Measurements from ENCODE around the gene MAGEF1. TPM values are rescaled to one million over a fixed set of nuclear protein-coding genes. Genes with fewer than 3 reads are reported as not detected.

Gene MAGEF1
- total RNA-seq, 8 experiments from 2014 or later, result 52.0 to 118 (median 81.4) TPM

DNA sequence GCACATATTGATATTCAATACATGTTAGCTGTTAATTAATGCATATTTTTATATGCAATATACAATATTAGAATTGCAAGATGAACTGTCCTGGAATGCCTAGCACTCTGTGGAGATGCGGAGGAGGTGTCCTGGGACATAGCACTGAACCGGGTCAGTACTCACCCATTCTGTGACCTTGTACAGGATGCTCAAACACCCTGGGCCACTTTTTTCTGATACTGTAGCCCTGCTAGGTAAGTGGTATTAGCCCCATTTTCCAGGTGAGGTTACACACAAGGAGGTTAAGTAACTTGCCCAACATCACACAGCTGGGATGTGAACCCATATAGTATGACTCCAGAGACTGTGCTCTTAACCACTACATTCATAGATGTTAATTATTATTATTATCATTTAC is 1.7 kb upstream of the MAGEF1 start:
- ATAC-seq (replicated peaks in 6 of 8), result no peak
- Histone ChIP-seq H3K4me1 (replicated peaks in 1 of 2) (peaks cover 23 to 32% of the 10 kb centered on the region in 2 donors), H3K27ac (no peak overlapping the region), H3K4me3 (peak overlapping the region in 3 of 5 donors; percentile 81 to 99 (median 86))
- WGBS, 10 experiments, result 75 to 83% methylated on average over 1 to 2 of the region's 2 CpGs; no CpG with 5 or more reads in 8 of the 10 experiments
- in situ Hi-C loops (cut with MboI; ENCODE audit: low pct_unique_long_range_greater_than_20kb in 2 of 9, low sequenced_read_pairs in 9 of 9, unreplicated experiment in 9 of 9), result loop anchor here in 1 of 9 experiments (25.0 kb wide), 1 partner anchor 126 kb away; no protein-coding TSS in a partner anchor

GRCh38 chr3:184713040-184713355 is 1.1 kb upstream of the MAGEF1 start:
- in situ Hi-C loops (cut with MboI; ENCODE audit: low pct_unique_long_range_greater_than_20kb in 2 of 9, low sequenced_read_pairs in 9 of 9, unreplicated experiment in 9 of 9), result loop anchor here in 1 of 9 experiments (25.0 kb wide), 1 partner anchor 126 kb away; no protein-coding TSS in a partner anchor
- Histone ChIP-seq H3K27ac (no peak overlapping the region), H3K4me3 (peak overlapping the region; percentile 6 to 99 (median 81)), H3K4me1 (replicated peaks in 1 of 2) (peaks cover 18 to 27% of the 10 kb centered on the region in 2 donors)
- no peak for ATAC-seq (replicated peaks in 6 of 8)
- 86 to 100% (median 94%) methylated on average over 1 to 2 of the region's 2 CpGs; no CpG with 5 or more reads in 5 of the 10 experiments for WGBS, 10 experiments

DNA sequence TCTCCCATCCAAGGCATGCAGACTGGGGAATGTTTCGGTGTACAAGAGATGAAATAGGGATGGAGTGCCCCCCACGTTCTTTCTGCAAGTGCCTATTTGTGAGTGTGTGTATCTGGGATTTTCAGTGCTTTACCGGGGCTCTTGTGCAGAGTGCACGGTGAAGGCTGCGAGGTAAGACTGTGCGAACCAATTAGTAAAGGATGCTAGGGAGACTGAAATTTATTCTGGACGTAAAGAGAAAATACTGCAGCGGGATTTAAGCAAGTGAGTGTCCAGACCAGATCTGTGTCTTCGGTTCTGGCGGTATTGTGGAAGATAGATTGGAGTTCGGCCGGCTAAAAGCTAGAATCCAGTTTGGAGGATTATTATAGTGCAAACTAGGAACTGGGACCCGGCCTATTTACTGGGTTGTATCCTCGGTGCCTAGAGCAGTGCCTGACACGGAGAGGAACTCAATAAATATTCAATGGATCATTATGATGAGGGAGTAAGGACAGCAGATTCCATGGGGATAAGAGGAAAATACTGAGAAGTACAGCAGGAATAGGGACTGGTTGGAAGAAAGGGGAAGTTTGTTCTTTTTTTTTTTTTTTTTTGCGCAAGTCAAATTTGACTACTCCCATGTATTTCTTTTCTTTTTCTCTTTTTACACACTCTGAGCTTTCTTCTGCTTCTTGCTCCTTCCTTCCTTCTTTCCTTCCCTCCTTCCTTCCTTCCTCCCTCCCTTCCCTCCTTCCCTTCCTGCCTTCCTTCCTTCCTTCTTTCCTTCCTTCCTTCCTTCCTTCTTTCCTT is 580 bp upstream of the MAGEF1 start:
- H3K4me3 ChIP-seq, result peak overlapping the region; percentile 73 to 99 (median 86)
- peak in 1 of 8 experiments; percentile 1 for ATAC-seq (replicated peaks in 6 of 8)
- H3K4me1 ChIP-seq (replicated peaks in 1 of 2), result peaks cover 12 to 21% of the 10 kb centered on the region in 2 donors
- H3K27ac ChIP-seq, result peak overlapping the region; percentile 97 to 100
- in situ Hi-C loops (cut with MboI; ENCODE audit: low pct_unique_long_range_greater_than_20kb in 2 of 9, low sequenced_read_pairs in 9 of 9, unreplicated experiment in 9 of 9), result loop anchor here in 1 of 9 experiments (25.0 kb wide), 1 partner anchor 125 kb away; no protein-coding TSS in a partner anchor
- 0 to 22% (median 4%) methylated on average over 4 to 14 of the region's 16 CpGs for WGBS, 10 experiments

DNA sequence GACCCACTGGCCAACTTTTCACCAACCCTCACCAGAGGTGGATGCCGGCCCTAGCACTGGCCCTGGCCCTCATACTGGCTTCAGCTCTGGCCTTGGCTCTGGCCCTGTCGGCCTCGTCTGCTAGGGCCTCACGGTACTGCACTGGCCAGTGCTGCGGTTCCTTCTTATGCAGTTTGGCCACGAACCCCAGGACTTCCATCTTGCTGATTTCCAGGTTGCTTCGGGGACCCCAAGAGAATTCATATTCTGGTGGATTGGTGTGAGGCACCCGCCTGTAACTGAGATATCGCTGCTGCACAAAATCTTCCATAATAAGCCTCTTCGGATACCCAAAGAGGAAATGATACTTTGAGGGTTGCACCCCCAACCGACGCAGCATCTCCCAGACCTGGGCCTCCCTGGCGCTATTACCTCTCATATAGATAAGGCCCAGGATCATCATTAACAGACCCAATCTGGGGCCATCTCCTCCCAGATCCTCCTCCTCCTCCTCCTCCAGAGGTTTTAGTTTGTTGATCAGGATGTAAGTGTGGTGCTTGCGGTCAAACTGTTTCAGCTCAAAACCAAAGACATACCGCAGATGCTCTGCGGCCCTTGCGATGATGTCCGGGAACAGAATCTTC is 883 bp downstream of the MAGEF1 start:
- WGBS, 10 experiments, result 0 to 13% (median 0%) methylated on average over 2 to 13 of the region's 18 CpGs; no CpG with 5 or more reads in 3 of the 10 experiments
- ATAC-seq (replicated peaks in 6 of 8), result peak in 3 of 8 experiments; percentile 5 to 11 (median 7)

DNA sequence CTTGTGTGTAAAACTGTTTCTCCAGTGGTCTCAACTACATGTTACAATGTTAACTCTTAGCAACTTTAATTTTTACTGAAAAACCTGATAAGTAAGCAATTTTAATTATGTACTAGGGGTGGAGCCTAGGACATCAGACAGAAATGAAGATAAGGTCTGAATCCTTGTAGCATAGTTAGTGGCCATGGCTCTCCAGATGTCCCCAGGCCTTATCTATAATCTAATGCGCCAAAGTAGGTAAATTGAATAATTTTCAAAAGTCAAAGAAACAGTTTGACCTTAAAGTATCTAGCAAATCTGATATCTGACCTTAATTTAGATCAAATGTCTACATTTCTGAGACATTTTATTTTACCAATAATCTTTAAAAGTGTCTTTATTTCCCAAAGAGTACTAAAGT is 8.2 kb downstream of the MAGEF1 start:
- WGBS, 10 experiments, result 75 to 100% (median 100%) methylated on average over 1 of the region's 1 CpG; no CpG with 5 or more reads in 2 of the 10 experiments
- Histone ChIP-seq H3K27ac (no peak overlapping the region), H3K4me1 (replicated peaks in 1 of 2) (peaks cover 0 to 2% of the 10 kb centered on the region in 2 donors), H3K4me3 (no peak overlapping the region)
- in situ Hi-C loops (cut with MboI; ENCODE audit: low pct_unique_long_range_greater_than_20kb in 2 of 9, low sequenced_read_pairs in 9 of 9, unreplicated experiment in 9 of 9), result loop anchor here in 1 of 9 experiments (25.0 kb wide), 1 partner anchor 116 kb away; no protein-coding TSS in a partner anchor
- ATAC-seq (replicated peaks in 6 of 8), result no peak

More for the DNA sequence above, 883 bp downstream of the MAGEF1 start:
- peak overlapping the region; percentile 73 to 99 (median 86) for H3K4me3 ChIP-seq
- peaks cover 0 to 10% of the 10 kb centered on the region in 2 donors for H3K4me1 ChIP-seq (replicated peaks in 1 of 2)
- in situ Hi-C loops (cut with MboI; ENCODE audit: low pct_unique_long_range_greater_than_20kb in 2 of 9, low sequenced_read_pairs in 9 of 9, unreplicated experiment in 9 of 9), result loop anchor here in 1 of 9 experiments (25.0 kb wide), 1 partner anchor 124 kb away; no protein-coding TSS in a partner anchor
- H3K27ac ChIP-seq, result peak overlapping the region; percentile 97 to 100

GRCh38 chr3:184700759-184701158 is 11.1 kb downstream of the MAGEF1 start:
- 70 to 100% (median 95%) methylated on average over 1 to 2 of the region's 2 CpGs; no CpG with 5 or more reads in 2 of the 10 experiments for WGBS, 10 experiments
- H3K27ac ChIP-seq, result no peak overlapping the region
- ATAC-seq (replicated peaks in 6 of 8), result no peak
- H3K4me1 ChIP-seq (replicated peaks in 1 of 2), result peaks cover 5% of the 10 kb centered on the region in 2 donors
- in situ Hi-C loops (cut with MboI; ENCODE audit: low pct_unique_long_range_greater_than_20kb in 2 of 9, low sequenced_read_pairs in 9 of 9, unreplicated experiment in 9 of 9), result loop anchor here in 1 of 9 experiments (25.0 kb wide), 1 partner anchor 113 kb away; no protein-coding TSS in a partner anchor
- no peak overlapping the region for H3K4me3 ChIP-seq

DNA sequence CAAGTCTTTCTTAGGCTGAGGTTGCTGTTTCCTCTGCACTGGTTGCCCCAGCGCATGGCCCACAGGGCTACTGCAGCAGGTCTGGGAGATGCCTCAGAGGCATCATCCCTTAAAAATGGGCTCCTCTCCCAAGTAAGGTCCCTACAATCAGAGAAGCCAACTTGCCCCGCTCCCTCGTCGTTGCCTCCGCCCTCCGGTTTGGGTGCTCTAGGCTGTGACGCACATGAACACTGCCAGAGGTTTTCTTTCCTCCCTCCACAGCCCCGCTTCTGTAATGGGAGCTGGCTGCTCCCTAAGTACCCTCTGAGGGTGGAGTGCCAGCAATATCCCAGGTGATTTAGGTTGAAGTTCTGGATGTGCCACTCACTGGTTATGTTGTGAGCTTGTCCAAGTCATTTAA is 14.0 kb downstream of the MAGEF1 start:
- no peak for ATAC-seq (replicated peaks in 6 of 8)
- in situ Hi-C loops (cut with MboI; ENCODE audit: low pct_unique_long_range_greater_than_20kb in 2 of 9, low sequenced_read_pairs in 9 of 9, unreplicated experiment in 9 of 9), result no loop called here
- 83 to 100% (median 92%) methylated on average over 1 to 2 of the region's 8 CpGs; no CpG with 5 or more reads in 7 of the 10 experiments for WGBS, 10 experiments
- Histone ChIP-seq H3K27ac (no peak overlapping the region), H3K4me3 (no peak overlapping the region), H3K4me1 (replicated peaks in 1 of 2) (peaks cover 22 to 24% of the 10 kb centered on the region in 2 donors)

DNA sequence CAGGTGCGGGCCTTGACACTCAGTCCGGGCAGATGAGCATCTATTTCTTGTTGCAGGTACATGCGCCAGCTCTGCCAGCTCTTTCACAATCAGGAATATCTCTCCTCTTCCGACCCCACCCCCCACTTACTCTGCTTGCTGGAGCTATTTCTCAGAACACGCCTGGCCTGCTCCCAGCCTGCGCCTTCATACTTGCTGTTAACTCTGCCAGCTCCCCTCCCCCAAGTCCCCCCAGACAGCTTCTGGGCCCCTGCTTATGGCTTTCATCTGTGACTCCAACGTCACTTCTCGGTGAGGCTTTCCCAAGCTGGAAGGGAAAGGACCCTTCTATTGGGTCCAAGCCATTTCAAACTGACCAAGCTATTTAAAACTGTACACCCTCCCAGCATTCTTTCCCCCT is 15.2 kb downstream of the MAGEF1 start:
- in situ Hi-C loops (cut with MboI; ENCODE audit: low pct_unique_long_range_greater_than_20kb in 2 of 9, low sequenced_read_pairs in 9 of 9, unreplicated experiment in 9 of 9), result no loop called here
- H3K4me3 ChIP-seq, result no peak overlapping the region
- WGBS, 10 experiments, result 34 to 100% (median 82%) methylated on average over 1 to 6 of the region's 8 CpGs; no CpG with 5 or more reads in 4 of the 10 experiments
- no peak overlapping the region for H3K27ac ChIP-seq
- ATAC-seq (replicated peaks in 6 of 8), result no peak
- H3K4me1 ChIP-seq (replicated peaks in 1 of 2), result peaks cover 23 to 25% of the 10 kb centered on the region in 2 donors

DNA sequence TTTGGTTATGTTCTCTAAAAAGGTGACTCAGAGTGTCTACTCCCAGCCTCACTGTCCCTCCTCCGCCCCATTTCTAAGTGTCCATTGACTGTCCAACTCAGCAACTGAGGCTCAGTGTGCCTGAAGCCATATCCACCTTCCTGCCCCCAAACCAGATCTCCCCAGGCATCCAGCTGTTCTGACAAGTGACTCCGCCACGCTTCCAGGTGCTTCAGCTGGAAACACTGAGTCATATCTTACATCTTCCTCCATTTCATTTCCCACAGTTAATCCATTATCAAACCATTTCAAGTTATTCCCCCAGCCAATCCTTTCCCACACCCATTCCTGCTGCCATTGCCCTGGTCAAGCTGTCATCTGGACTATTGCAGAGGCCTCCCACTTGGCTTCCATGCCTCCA is 17.1 kb downstream of the MAGEF1 start:
- ATAC-seq (replicated peaks in 6 of 8), result no peak
- no peak overlapping the region for H3K4me3 ChIP-seq
- WGBS, 10 experiments, result 50 to 100% (median 82%) methylated on average over 1 to 3 of the region's 3 CpGs; no CpG with 5 or more reads in 2 of the 10 experiments
- H3K4me1 ChIP-seq (replicated peaks in 1 of 2), result peaks cover 25 to 27% of the 10 kb centered on the region in 2 donors
- no peak overlapping the region for H3K27ac ChIP-seq
- in situ Hi-C loops (cut with MboI; ENCODE audit: low pct_unique_long_range_greater_than_20kb in 2 of 9, low sequenced_read_pairs in 9 of 9, unreplicated experiment in 9 of 9), result no loop called here

GRCh38 chr3:184694133-184694665 is 17.7 kb downstream of the MAGEF1 start:
- no peak for ATAC-seq (replicated peaks in 6 of 8)
- Histone ChIP-seq H3K4me3 (no peak overlapping the region), H3K27ac (peak overlapping the region in 1 of 2 donors; percentile 26), H3K4me1 (replicated peaks in 1 of 2) (peaks cover 25 to 27% of the 10 kb centered on the region in 2 donors)
- in situ Hi-C loops (cut with MboI; ENCODE audit: low pct_unique_long_range_greater_than_20kb in 2 of 9, low sequenced_read_pairs in 9 of 9, unreplicated experiment in 9 of 9), result no loop called here
- 44 to 100% (median 94%) methylated on average over 1 to 3 of the region's 4 CpGs; no CpG with 5 or more reads in 6 of the 10 experiments for WGBS, 10 experiments

DNA sequence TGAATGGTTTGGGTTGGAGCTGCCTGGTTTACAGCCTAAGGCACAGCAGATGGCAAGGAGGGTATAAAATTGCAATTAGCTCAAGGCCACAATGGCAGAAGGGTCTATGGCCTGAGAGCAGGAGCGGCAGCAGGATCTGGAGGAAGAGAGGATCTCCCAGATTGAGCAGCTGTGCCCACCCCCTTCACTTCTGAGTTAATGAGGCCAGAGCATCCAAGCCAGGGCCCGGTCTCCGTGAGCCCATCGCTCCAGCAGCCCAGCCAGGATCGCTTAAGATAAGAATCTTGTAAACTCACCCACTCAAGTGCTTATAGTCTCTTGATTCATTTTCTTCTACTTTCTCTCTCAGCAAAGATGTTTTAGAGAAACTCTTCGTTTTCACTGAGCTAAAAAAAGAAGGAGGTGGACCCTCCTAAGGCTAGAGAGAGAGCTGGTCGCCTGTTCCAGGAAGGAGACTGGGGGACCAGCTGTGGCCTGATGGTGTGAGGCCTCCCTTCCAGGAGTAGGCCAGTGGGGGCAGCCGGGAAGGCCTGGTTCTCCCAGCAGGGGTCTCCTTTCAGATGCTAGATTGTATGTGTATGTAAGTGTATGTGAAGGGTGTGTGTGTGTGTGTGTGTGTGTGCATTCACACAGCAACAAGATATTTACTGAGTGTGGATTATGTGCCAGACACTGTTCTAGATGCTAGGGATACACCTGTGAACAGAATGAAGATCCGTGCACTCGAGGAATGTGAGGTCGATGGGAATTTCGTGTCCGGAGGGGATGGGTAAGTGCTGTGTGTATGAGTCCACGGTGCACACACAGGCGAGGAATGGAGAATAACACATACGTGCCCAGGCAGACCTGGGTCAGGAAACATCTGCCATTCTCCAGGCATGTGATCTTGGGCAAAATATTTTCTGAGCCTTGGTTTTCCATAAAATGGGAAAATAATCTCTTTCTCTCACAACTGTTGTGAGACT is 18.6 kb downstream of the MAGEF1 start:
- Histone ChIP-seq H3K4me3 (no peak overlapping the region), H3K27ac (peak overlapping the region; percentile 7 to 8), H3K4me1 (replicated peaks in 1 of 2) (peaks cover 33 to 34% of the 10 kb centered on the region in 2 donors)
- ATAC-seq (replicated peaks in 6 of 8), result peak in 6 of 8 experiments; percentile 60 to 74 (median 64)
- WGBS, 10 experiments, result 17 to 88% (median 81%) methylated on average over 2 to 13 of the region's 16 CpGs; no CpG with 5 or more reads in 1 of the 10 experiments
- in situ Hi-C loops (cut with MboI; ENCODE audit: low pct_unique_long_range_greater_than_20kb in 2 of 9, low sequenced_read_pairs in 9 of 9, unreplicated experiment in 9 of 9), result no loop called here
